ENCODE results near the gene SNRPD3.
"Not testable (repeated sequence)": the region's sequence is repeated elsewhere in the genome, so short reads cannot be mapped to it uniquely, and the experiment has no call there.

Gene SNRPD3

DNA sequence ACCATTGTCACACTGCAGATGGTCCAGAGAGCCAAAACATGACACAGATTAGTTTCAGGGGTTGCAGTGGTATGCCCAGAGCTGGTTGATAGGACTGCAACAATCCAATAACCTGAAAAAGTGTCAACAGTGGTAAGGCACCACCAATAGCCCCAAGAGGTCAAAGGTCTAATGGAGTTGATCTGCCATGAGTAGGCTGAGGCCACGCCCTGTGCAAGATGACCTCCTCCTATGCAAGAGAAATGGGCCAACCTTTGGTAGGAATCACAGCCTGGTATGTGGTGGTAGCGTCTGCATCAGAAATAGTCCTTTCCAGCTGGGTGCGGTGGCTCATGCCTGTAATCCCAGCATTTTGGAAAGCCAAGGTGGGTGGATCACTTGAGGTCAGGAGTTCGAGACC is 20.5 kb upstream of the SNRPD3 start:
- DNase-seq: no peak

GRCh38 chr22:24536089-24536488 is 19.7 kb upstream of the SNRPD3 start:
- no peak for DNase-seq

DNA sequence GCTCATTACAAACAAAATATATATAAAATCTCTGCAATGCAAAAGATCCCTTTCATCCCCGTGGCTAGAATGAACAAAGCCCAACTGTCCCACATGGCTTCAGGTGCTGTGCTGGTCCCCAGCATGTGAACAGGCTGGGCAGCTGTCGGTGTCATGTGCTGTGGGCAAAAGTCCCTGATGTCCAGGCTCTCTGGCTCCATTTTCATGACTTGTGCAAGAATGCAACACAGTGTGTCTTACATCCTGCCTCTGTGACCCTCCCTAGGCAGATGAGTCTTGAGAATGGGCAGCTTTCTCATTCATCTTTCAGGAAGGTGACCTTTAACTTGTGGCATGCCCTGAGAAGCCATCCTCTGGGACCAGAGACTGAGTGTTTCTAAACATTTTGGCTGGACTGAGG is 15.3 kb upstream of the SNRPD3 start:
- DNase-seq: no peak

GRCh38 chr22:24541681-24542515 is 13.9 kb upstream of the SNRPD3 start:
- no peak for DNase-seq

- DNase-seq: no peak
Observed at GRCh38 chr22:24542641-24543040, 13.2 kb upstream of the SNRPD3 start.

GRCh38 chr22:24543185-24543601 is 12.6 kb upstream of the SNRPD3 start:
- no peak for DNase-seq

GRCh38 chr22:24543679-24544243 is 12.0 kb upstream of the SNRPD3 start:
- DNase-seq: no peak

GRCh38 chr22:24548812-24549211 is 7.0 kb upstream of the SNRPD3 start:
- DNase-seq: no peak

DNA sequence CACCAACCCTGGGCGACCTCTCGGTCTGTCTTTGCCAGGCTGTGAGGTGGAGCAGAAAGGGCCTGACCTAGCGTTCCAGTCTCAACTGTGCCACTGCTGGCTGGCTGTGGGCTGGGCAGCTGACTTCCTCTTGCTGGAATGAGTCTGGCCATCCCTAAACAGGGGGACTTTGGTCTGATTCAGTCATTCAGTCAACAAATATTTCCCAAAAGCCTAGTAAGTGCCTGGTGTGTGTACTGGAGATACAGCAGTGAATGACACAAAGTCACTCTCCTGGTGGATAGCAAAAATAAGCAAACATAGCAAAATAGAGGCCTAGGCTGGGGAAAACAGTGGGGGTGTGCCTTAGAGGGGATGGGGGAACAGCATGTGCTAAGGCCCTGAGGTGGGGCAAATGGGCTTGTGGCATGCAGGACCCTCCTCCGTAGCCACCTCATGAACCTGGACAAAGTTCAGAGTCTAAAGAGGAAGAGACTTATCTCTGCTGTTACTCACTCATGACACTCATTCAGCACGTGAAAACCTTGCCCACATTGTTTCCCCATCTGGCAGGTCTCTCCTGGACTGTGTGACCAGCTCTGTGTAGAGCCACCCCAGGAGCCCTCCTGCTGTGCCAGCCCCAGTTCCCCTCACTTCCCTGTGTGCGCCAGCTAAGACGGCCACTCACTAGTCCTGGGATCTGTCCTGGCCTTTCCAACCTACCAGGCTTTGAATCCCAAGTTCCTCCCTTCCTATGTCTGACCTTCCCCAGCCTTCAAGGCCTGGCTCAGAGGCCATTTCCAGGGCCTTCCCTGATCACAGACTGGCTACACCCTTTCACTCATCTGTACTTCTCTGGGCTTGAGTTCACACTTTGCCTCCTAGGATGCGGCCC is 5.5 kb upstream of the SNRPD3 start:
- DNase-seq: no peak

GRCh38 chr22:24550902-24551435 is 4.8 kb upstream of the SNRPD3 start:
- no peak for DNase-seq

- not testable (repeated sequence) for DNase-seq
Observed at GRCh38 chr22:24552503-24553286, 3.1 kb upstream of the SNRPD3 start.

GRCh38 chr22:24553597-24554312 is 2.0 kb upstream of the SNRPD3 start:
- DNase-seq: no peak

DNA sequence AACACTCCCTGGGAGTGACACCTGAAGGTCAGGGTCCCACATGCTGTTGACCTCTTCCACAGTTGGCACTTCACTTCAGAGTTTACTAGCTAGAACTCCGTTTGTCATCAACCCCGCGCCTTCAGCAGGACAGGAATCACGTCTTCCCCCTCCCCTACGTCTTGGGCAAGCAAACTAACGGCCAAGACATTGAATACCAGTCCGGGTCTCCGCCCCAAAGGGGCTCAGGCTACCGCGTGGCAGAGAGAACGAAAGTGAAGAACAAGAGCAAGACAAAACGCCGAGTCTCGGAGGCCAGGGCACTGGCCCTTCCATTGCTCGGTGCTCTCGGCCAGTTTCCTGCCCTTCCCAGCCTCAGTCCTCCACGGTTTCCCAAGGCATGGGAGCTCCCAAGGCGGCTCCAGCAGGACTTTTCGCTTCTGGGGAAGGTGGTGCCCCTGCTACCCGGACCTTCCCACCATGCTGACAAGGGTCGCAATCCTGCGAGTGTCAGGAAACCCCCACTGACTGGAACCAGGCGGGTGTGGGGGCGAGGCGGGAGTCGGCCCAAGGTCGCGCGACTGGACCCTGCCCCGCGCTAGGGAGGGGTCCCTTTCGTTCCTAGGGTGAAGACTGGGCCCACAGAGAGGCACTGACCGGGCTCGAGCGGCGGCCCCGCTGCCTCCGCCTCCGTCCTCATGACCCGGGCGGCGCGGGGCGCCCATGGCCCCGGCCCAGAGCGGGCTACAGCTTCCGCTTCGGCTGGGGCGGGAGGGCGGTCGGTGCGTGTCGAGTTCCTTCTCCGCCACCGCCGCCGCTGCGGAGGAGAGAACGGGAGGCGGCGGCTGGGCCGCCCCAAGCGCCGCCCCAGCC is 1.3 kb upstream of the SNRPD3 start, which contains the start of gene GUCD1:
Gene GUCD1, minus strand, starts transcription at position 826 of the 852 bp plus-strand sequence. Its CDS starts 147 bp downstream, at position 679.
- no peak for DNase-seq

GRCh38 chr22:24559471-24559870 is 3.7 kb downstream of the SNRPD3 start:
- no peak for DNase-seq

DNA sequence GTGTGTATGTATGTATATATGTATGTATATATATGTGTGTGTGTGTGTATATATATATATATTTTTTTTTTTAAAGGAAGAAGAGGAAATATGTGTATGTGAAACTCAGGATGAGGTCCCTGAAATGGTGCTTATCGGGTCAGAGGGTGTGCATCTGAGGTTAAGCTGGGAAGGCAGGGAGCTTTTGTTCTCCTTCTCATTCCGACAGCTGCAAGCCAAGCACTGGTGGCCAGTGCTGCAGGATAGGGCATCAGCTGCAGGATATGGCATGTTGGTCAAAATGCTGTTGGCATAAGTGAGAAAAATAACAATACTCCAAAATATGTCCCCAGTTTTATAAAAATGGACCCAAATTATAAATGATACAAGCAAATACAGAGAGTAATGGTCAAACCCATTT is 7.4 kb downstream of the SNRPD3 start:
- no peak for DNase-seq

DNA sequence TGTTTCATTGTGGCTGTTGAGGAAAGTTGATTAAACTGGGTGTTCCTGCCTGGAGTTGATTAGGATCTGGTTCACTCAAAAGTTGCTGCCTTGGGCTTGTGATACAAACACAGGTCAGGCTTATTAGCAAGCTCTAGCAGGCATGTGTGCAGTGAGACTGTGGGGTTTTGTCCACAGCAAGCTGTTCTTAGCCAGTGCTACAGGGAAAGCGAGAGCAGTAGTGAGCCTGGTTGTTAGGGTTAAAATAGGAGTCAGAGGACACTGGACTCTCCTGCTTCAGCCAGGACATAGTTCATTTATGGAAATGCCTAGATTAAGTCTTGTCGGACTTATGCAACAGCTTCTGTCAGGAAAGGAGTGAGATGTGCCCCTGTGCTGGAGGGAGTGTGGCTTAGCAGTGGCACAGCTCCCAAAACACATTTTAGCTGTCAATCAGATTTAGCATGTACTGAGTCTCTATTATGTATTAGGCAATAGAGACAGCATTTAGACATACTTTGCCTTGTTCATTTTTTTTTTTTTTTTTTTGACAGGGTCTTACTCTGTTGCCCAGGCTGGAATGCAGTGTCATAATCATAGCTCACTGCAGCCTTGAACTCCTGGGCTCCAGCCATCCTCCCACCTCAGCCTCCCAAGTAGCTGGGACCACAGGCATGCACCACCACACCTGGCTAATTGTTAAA is 8.7 kb downstream of the SNRPD3 start:
- DNase-seq: no peak

DNA sequence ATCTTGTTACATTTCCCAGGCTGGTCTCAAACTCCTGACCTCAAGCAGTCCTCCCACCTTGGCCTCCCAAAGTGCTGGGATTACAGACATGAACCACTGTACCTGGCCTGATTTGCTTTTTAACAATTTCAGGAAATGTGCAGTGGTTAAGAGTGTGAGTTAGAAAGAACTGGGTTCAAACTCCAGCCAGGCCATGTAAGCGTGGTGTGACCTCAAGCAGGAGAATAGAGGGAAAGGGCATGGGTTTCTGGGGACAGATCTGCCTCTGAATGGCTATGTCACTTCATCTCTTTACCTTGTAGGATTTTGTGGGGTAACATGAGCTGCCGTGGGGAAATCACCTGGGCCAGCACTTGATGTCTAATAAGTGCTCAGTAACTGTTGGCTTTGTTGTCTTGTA is 9.3 kb downstream of the SNRPD3 start:
- no peak for DNase-seq

DNA sequence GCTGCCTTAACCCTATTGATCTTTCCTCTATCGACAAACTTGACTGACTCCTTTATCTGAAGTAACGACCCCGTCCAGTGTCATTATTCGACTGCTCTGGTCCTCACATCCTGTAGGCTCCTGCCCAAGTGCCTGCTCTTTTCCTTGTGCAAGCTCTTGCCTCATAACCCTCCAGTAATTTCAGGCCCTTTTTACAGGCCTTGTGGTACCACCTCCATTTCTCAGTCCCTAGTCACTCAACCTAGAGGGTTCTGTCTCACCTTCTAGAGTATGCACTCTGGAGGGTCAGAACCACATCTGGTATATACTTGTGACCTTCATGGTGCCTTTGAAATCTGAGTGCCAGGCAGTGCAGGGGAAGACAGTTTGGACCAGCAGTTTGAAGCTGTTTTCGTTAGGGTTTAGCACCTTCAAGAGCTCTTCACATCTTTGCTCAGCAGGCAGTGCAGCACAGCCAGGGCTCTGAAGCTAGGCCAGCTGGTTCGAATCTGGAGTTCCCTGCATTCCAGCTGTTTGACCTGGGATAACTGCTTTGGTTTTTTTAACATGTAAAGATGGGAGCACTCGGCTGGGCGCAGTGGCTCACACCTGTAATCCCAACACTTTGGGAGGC is 11.2 kb downstream of the SNRPD3 start:
- DNase-seq: no peak

- no peak for DNase-seq
Observed at GRCh38 chr22:24567668-24568067, 11.9 kb downstream of the SNRPD3 start.

DNA sequence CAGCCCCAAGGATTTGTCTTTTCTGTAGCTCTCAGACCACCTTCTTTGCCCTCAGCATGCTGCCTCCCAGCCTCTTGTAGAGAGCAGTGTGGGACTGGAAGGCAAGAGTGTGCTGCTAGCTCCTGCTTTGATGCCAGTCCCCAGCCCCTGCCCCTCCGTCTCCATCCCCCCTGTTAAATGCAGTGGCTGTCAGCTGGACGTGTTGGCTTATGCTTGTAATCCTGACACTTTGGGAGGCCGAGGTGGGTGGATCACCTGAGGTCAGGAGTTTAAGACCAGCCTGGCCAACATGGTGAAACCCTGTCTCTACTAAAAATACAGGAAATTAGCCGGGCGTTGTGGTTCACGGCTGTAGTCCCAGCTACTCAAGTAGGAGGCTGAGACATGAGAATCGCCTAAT is 15.5 kb downstream of the SNRPD3 start:
- DNase-seq: no peak
